HG03045 (cell line): ENCODE data around the gene AKAP11.

Source experiments
- ATAC-seq: cut with Tn5 transposase; IDR thresholded peaks from one replicate; pipeline ENCODE4 v1.9.1; 2021; ENCODE audit warnings: mild to moderate bottlenecking, moderate library complexity; ENCODE audit not compliant: unreplicated experiment

AKAP11 gene

DNA sequence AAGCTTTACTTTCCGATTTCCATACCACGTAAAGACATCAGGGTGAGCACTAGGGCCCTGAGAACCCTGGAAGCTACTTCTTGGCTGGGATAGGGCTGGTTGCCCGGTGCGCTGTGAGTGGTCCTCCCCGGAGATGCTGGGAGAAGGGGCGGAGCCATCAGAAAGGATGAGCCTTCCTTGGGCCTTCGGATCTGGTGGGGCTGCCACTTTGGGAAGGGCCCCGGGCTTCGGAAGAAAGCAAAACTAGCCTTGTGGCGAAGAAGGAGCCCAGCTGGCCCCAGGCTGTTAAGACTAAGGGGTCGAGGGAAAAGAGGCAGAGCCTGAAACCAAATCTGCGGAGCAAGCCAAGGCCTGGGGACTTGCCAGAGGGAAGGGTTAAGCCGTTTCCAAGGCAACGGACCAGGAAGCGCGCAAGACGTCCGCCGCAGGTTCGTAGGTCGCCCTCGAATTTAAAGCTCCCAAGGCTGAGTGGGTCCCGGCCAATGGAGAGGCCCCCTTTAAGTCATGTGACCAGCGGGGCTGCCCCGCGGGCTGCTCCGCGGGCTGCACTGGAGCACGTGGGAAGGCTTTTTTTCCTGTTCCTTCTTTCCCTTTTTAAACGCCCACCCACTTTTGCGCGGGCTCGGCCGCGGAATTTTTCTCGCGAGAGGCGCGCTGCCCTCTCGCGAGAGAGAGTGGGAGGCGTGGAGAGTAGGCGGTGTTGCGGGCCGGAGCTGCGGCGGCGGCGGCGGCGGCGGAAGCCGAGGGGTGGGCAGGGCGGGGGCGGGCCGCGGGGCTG, 426 bp upstream of the AKAP11 start:
- ATAC-seq, result peak; percentile 91

DNA sequence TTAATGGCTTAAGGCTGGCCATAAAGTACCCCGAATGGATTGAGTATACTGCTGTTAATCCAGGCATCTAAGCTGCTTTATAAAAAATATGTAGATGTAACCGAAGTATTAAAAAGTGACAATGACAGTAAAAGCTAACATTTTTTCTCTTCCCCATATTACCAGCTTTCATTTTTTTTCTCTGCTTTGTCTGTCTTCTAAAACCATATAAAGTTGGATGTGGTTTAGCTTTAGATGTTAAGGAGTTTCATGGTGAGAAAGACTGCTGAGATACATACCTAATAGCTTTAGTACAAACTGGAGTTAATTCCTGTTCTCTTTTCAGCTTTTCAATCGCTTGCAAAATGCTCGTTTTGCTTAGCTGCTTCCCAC, 838 bp downstream of the AKAP11 start:
- ATAC-seq, result no peak

DNA sequence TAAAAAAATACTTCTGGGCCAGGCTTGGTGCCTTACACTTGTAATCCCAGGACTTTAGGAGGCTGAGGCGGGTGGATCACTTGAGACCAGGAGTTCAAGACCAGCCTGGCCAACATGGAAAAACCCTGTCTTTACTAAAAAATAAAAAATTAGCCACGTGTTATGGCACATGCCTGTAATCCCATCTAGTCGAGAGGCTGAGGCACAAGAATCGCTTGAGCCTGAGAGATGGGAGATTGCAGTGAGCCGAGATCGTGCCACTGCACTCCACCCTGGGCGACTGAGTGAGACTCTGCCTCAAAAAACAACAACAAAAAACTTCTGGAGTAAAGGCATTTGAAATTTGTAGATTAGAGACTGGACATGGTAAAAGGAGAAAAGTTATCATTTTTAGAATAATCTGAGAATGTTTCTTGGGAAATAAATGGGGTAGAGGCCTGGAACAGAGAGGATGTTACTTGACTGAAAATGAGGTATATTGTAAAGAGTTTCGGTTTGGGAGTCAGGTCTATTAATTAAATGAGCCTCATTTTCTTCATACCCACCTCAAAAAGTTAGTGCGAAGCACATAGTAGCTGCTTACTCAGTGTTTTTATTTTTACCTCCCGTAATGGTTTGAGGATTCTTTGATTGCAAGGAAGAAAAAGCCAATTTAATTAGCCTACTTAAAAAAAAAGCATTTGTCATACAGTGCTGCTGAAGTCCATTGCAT, 2.6 kb downstream of the AKAP11 start:
- ATAC-seq, result no peak

DNA sequence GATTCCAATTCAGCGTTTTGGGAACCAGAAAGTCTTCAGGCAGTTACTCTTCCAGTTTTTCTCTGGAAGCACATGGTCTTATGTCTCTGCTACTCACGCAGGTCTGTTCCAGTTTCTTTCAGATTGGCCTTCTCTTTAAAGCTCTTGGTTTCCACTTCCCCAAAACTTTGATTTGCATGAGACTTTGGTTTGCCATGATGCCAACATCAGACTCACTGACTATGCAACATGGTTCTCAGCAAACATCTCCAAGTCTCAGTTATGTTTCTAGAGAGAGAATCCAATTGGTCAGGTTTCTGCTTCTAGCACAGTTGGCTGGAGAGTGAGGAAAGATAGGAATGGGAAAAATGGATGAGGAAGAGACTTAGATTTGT, 3.1 kb downstream of the AKAP11 start:
- ATAC-seq, result no peak

DNA sequence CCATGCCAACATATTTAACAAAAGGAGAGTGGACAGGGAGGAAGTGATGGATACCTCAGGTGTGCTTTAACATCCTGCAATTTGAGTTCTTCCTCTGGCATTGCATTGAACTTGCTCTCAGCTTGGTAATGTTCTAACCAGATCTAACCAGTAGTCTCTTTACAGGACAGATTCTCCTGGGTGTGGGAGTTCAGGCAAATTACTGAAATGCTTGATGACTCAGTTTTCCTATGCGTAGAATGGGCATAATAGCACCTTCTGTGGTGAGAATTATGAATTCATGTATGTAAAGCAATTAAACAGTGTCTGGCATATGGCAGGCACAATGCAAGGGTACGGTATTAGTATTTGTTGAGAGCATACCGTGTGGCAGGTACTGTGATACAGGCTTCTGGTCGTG, 3.6 kb downstream of the AKAP11 start:
- ATAC-seq, result no peak

DNA sequence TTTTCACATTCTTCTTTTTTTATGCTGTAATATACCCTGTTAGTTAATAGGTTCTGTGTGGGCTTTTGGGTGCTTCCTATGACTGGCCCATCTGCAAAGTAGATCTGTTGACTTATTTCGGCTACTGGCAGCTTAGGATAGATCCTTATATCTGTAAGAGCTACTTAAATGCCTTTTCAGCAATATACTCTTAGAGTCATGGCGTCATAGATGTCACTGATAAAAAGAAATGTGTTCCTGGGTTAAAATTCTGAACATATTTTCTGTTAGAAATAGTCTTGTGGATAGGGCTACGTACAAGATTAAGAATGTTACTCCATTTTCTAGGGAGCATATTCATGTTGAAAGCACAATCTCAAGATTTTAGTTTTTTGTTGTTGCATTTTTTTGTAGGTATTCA, 4.7 kb downstream of the AKAP11 start:
- no peak for ATAC-seq

DNA sequence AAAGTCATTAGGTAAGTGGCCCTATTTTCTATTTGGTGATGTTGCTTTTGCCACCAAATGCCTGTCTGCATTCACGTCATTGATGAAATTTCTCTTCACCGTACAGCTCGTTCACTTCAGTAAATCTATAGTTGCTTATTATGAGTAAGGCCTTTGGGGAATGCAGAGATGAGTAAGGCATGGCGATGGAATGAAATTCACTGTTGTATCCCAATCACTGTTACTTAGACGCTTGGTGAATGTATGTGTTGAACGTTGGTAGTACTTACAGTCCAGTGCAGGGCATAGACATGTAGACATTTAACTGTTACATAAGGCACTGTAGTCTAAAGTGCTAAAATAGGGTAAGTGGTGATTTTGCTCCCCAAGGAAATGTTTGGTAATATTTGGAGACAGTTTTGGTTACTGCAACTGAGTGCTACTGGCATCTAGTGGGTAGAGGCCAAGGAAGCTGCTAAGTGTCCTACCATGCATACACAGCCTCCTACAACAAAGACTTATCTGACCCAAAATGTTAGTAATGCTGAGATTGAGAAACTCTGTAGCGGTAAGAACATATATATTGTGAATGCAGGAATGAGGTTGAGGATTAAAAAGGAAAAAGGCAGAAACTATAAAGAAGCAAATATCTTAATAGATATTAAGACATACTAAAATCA, 5.8 kb downstream of the AKAP11 start:
- no peak for ATAC-seq

DNA sequence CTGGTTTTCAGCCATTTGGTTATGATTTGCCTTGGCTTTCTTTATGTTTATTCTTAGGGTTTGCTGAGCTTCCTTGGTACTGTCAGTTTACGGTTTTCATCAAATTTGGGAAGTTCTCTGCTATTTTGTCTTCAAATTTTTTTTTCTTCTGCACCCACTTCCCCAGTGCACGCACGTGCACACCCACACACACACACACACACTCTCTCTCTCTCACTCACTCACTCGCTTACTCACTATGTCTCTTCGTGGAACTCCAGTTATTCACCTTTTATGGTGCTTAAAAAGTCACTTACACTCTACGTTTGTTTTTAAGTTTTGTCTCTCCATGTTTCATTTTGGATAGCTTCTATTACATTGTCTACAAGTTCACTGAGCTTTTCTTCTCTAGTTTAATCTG, 7.1 kb downstream of the AKAP11 start:
- ATAC-seq, result no peak

DNA sequence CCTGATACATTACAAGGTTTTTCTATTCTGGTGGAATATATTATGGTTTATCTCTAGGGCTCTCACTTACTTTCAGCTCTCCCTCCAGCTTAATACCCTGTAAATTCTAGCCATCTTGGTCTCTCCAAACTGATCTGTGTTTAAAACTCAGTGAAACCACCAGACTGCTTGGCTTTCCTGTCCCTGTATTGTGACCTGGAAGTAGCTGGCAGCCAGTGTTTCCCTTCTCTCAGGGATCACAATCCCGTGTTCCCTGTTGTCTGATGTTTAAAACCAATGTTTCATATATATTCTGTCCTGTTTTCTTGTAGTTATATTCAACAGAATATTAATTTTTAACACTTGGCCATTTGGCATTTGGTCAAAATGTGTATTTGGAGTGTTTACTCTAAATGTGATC, 8.0 kb downstream of the AKAP11 start:
- no peak for ATAC-seq

DNA sequence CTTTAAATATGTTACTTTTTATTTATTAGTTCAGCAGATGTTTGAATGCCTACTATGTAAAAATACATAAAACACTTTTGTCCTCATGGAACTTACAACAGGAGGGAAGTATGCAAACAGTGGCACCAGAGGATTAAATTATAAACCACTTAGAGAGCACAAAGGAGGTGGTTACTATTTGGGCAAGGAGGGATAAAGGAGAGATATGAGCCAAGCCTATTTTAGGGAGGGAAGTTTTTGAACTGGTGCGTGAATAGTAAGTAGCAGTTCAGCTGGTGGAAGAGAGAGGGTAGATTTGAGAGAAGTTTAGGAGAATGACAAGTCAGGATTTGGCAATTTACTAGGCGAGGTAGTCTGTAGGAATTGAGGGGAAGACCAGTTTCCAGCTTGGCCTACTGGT, 8.6 kb downstream of the AKAP11 start:
- no peak for ATAC-seq

DNA sequence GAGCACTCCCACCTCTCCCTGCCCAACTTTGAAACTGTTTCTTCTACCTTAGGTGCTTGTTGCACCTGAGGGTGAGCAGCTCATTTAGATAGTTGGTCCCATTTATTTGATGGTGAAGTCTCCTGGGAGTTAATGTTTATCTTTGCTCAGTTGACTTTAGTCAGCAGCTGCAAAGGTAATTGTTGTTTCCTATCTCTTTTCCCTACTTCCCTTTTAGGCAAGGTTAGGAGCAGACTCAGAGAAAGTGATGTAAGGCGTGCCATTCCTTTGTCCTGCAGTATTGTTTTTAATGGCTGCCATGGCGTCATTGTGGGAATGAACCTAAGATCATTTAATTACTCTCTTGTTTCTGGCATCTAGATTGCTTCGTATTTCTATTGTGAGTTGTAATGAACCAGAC, 11.6 kb downstream of the AKAP11 start:
- ATAC-seq, result no peak

DNA sequence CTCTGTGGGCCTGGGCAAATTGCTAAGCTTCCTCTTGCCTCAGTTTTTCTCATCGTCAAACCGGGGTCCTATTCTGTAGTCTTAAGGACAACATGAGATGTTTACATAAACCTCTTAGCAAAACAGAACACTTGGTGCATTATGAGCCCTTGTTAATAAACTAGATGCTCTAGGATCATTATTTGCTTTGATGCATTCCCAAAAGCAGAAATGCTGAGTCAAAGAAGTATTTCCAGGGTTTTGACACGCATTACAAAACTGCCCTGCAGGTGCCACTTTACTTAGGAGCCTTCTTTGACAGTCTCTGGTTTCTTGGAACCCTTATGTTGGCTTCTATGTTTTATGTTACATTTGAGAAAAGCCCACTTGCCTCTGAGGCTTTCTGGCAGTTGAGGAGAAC, 12.1 kb downstream of the AKAP11 start:
- ATAC-seq, result no peak

DNA sequence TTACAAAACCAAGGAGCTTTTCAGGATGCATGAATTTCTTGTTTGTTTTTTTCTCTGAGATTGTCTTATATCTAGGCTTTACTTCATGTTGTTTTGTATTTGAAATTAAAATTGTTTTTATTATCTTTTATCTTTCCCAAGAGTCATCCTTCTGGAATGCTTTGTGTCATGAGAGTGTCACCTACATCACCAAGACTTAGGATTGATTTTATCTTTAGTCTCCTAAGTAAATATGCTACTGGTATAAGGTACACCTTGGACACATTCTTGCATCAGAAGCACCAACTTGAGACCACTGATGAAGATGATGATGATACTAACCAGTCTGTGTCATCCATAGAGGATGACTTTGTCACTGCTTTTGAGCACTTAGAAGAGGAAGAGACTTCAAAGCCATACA, 26.4 kb downstream of the AKAP11 start:
- no peak for ATAC-seq

DNA sequence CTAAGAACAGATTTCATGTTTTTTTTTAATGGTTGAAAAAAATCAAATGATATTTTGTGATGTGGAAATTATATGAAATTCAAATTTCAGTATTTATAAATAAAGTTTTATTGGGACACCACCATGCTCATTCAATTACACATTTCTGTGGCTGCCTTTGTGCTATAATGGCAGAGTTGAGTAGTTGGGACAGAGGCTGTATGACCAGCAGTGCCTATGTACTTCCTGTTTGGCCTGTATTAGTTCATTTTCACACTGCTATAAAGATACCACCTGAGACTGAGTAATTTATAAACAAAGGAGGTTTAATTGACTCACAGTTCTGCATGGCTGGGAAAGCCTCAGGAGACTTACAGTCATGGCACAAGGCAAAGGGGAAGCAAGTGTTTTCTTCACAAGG, 33.6 kb downstream of the AKAP11 start:
- ATAC-seq, result no peak

DNA sequence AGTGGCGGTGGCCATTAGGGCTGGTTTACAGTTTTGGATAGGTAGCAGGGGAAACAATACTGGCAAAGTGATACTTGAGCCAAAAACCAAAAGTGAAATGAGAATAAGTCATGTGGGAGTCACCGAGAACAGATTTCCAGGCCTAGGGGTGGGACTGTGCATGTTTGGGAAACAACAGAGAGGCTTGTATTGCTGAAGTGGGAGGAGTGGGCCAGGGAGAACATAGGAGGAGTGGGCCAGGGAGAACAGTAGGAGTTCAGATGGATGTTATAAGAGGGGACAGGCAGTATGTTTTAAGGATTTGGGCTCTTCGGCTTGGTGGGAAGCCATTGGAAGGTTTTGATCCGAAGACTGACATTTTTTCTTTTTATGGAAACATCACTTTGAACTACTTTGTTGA, 35.5 kb downstream of the AKAP11 start:
- ATAC-seq, result no peak

DNA sequence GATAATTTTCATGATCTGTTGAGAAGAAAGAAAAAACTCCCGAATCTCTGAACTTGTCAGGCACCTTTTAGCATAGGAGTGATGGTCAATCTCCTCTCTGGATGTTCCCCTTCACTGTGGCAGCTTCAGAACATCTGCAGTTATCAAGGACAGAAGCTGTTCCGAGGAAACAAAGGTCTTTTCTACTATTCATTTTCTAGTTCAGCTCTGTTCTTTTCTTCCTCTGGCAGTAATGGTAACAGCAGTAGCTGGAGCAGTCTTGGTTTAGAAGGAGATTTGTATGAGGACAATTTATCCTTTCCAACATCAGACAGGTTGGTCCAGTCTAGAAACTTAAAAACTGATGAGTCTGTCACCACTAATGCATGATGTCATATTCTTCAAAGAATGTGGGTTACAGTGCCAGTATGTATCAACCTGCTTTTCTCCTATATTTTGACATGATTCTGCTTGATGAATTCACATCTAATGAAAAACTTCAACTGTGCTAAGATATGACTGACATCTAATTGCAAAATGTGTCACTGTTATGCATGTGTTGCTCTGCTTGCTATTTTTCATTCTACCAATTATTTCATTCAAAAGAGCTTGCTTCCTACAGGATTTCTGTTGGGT, 41.0 kb downstream of the AKAP11 start:
- ATAC-seq, result no peak

DNA sequence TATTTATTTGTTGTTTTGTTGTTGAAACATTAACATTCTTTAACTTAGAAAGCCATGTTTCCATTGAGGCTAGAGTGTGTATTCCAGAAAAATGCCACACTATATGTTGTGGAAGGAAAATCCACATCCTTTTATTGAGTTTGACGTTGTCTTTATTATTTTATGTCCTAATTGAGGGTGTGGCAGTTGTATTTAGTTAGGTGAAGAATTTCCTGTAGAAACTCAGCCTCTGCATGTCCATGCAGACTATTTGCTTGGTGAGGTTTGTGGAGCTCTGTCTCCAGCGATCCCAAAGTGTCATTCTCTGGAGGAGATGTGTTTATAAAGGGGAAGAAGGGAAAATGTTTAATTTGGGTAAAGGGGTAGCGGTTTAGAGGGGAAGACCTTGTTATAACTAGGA, 46.6 kb downstream of the AKAP11 start:
- ATAC-seq, result no peak

DNA sequence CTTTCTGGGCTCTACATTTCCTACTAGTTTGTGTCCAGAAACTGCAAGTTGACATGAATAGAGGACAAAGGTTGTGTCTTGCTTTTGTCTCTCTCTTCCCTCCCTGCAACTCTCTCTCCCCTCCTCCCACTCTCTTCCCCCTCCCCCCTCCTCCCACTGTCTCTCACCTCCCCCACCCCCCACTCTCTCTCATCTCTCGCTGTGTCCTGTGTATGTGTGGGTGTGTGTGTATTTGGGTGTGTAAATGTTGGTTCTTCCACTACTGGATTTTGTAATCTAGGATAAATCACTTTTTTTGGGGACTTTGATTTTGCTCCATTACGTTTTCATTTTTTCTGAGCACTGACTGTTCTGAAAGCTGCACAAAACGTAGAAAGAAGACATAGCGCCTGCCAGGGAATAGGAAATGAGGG, 48.4 kb downstream of the AKAP11 start:
- no peak for ATAC-seq

DNA sequence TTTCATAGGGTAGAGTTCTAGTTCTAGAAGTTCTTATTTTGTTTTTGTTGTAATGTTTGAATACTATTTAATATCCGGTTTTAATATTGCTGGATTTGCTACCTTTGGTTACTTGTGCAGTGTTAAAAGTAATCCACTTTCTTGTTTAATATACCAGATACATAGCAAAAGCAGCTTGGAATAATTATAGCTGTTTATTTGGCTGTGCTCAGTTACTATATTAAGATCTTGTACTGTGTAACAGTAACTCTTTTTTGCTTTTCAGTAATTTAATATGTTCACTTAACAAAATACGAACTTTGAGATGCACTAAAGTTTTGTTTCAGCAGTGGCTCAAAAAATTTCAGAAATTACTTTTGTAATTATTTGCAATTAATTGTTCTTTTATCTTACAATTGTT, 50.9 kb downstream of the AKAP11 start:
- ATAC-seq, result no peak

DNA sequence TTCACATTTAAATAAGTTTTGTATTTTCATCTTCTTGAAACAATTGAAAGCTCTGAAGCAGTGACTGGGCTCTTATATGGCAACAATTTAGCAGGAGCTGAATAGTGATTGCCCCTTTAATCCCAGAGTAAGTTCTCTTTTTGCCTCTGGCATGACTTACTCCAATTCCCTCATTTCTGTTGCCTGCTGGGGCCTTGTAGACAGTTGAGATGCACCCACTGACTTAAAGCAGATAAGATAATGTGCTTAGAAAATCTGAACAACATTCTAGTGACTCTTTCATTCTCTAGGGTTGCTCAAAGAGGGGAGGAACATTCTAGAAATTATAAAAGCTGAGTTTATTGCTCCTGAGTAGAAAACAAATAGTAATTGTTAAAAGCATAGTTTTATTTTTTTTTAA, 52.8 kb downstream of the AKAP11 start:
- no peak for ATAC-seq

DNA sequence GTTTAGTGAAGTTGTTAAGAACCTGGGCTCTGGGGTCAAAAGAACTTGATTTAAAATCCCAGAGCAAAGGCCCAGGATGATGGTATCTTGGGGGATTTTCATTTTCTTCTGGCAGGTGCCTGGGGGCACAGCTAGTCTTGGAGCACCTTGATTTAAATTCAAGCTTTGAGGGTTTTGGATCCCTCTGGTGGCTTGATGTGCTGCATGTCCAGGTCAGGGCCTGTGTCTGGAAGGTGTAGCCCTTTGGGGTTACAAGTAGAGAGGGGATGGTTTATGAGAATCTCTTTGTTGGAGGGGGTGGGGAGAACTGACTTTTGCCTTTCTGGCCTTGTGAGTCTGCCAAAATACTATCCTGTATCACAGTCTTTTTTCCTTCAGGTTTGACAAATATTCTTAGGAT, 55.8 kb downstream of the AKAP11 start:
- ATAC-seq, result no peak

DNA sequence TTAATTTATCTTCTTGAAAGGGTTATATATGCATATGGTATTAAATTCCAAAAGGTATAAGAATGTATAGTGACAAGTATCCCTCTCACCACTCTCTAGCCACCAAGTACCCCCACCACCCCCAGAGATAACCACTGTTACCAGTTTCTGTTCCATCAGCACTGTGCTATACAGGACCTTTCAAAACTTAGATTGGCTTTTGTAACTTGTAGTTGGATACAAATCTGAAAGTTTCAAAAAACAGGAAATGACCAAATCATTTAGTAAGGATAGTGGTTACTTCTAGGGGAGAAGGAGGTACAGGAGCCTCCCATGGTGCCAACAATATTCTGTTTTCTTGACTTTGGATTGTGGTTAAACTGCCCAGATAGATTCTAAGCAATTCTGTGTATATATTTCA, 56.7 kb downstream of the AKAP11 start:
- ATAC-seq, result no peak
